SK-N-SH (cell line): ENCODE results near the gene SPATA31D4. TPM values are rescaled to one million over a fixed set of nuclear protein-coding genes. Genes with fewer than 3 reads are reported as not detected.

ENCODE experiments used
- CTCF ChIA-PET: fragments of 300-600, 350-600 bp; formaldehyde crosslinking; extraction: SDS; loops from one replicate; lab custom pipeline; 2021; lab: Yijun Ruan, JAX
- POLR2A ChIA-PET: fragments of 350-600 bp; sonication (Branson Sonifier 250); formaldehyde crosslinking; extraction: SDS; loops from one replicate; lab custom pipeline; 2020; ENCODE audit warnings: antibody characterized with exemption, inconsistent platforms; lab: Yijun Ruan, JAX
- DNase-seq: peaks from one replicate; pipeline ENCODE4 v3.0.0; 2012
- H2AFZ ChIP-seq: fragments of 200-600 bp; sonication (generic); 2 replicates; pipeline ENCODE4 v1.8.1; 2016; ENCODE audit warnings: antibody characterized with exemption, mild to moderate bottlenecking, low read depth
- H3F3A ChIP-seq: fragments of 200-600 bp; sonication (generic); replicated peaks from 2 replicates; pipeline ENCODE3; 2016; ENCODE audit warnings: antibody characterized with exemption, mild to moderate bottlenecking; ENCODE audit not compliant: insufficient read depth
- H3K27ac ChIP-seq, 2 experiments: fragments of 200-500 bp in 1 of 2; fragments of 200-600 bp in 1 of 2; sonication (Bioruptor generic) in 1 of 2; sonication (generic), shearing (Covaris generic) in 1 of 2; 2 replicates each; pipeline versions ENCODE4 v1.5.1 to v1.6.1; 2014 to 2016; ENCODE audit warnings: low read depth in 2 of 2, inconsistent platforms in 1 of 2, low read length in 1 of 2, mild to moderate bottlenecking in 1 of 2, mixed read lengths in 1 of 2
- H3K27me3 ChIP-seq: fragments of 200-600 bp; sonication (generic), shearing (Covaris generic); 2 replicates; pipeline ENCODE4 v1.6.1; 2016; ENCODE audit warnings: mixed run types; ENCODE audit not compliant: insufficient read depth
- H3K36me3 ChIP-seq, 2 experiments: fragments of 200-500 bp in 1 of 2; fragments of 200-600 bp in 1 of 2; sonication (Bioruptor generic) in 1 of 2; sonication (generic) in 1 of 2; replicated peaks in 1 of 2; 2 replicates each; pipeline versions ENCODE3 to v1.5.1; 2014 to 2016; ENCODE audit warnings: low read length in 1 of 2, mild to moderate bottlenecking in 1 of 2; ENCODE audit not compliant: insufficient read depth in 2 of 2, control insufficient read depth in 1 of 2
- H3K4me1 ChIP-seq, 2 experiments: fragments of 200-500 bp in 1 of 2; fragments of 200-600 bp in 1 of 2; sonication (Bioruptor generic) in 1 of 2; sonication (generic), shearing (Covaris generic) in 1 of 2; 2 replicates each; pipeline versions ENCODE4 v1.5.1 to v1.6.1; 2014 to 2016; ENCODE audit warnings: low read depth in 1 of 2, low read length in 1 of 2, mixed run types in 1 of 2; ENCODE audit not compliant: insufficient read depth in 2 of 2, control insufficient read depth in 1 of 2
- H3K4me2 ChIP-seq: fragments of 200-600 bp; sonication (generic), shearing (Covaris generic); 2 replicates; pipeline ENCODE4 v1.6.1; 2017; ENCODE audit warnings: mixed run types
- H3K4me3 ChIP-seq, 2 experiments: fragments of 200-500 bp in 1 of 2; fragments of 200-600 bp in 1 of 2; sonication (Bioruptor generic) in 1 of 2; sonication (generic), shearing (Covaris generic) in 1 of 2; 2 replicates each; pipeline versions ENCODE4 v1.5.1 to v1.8.1; 2014 to 2016; ENCODE audit warnings: low read depth in 2 of 2, inconsistent platforms in 1 of 2, low read length in 1 of 2, mild to moderate bottlenecking in 1 of 2, mixed read lengths in 1 of 2, moderate library complexity in 1 of 2
- H3K79me2 ChIP-seq: fragments of 200-600 bp; sonication (generic); 2 replicates; pipeline ENCODE4 v1.8.1; 2017; ENCODE audit warnings: mild to moderate bottlenecking; ENCODE audit not compliant: insufficient read depth
- H3K9ac ChIP-seq: fragments of 200-600 bp; sonication (generic); 2 replicates; pipeline ENCODE4 v1.6.1; 2017; ENCODE audit warnings: mixed run types
- H3K9me2 ChIP-seq: fragments of 200-600 bp; sonication (generic); 2 replicates; pipeline ENCODE4 v1.6.1; 2017; ENCODE audit warnings: mixed run types
- H3K9me3 ChIP-seq: fragments of 200-600 bp; sonication (generic); 2 replicates; pipeline ENCODE4 v1.6.1; 2017; ENCODE audit warnings: mixed run types, mild to moderate bottlenecking, moderate library complexity
- H4K20me1 ChIP-seq: fragments of 200-600 bp; sonication (generic); 2 replicates; pipeline ENCODE4 v1.6.1; 2017; ENCODE audit warnings: mild to moderate bottlenecking, mixed run types; ENCODE audit not compliant: insufficient read depth
- CHD2 ChIP-seq: fragments of 150-350 bp; IDR thresholded peaks from 2 replicates; pipeline ENCODE4 v1.6.1; 2018; ENCODE audit warnings: low read length; ENCODE audit not compliant: partially characterized antibody
- CTCF ChIP-seq: fragments of 200-600 bp; sonication (generic); IDR thresholded peaks from 2 replicates; pipeline ENCODE4 v1.6.1; 2017; ENCODE audit warnings: antibody characterized with exemption, mild to moderate bottlenecking, moderate library complexity
- EZH2phosphoT487 ChIP-seq: fragments of 200-600 bp; sonication (generic); IDR thresholded peaks from 2 replicates; pipeline ENCODE4 v1.6.1; 2017; ENCODE audit warnings: low read depth, mixed run types, mild to moderate bottlenecking, antibody characterized with exemption, moderate library complexity, borderline replicate concordance
- FOSL2 ChIP-seq: IDR thresholded peaks from 2 replicates; pipeline ENCODE4 v1.4.0; 2012; ENCODE audit warnings: low read depth, mild to moderate bottlenecking, moderate library complexity, borderline replicate concordance
- FOXJ3 ChIP-seq: sonication (generic); formaldehyde crosslinking; IDR thresholded peaks from 2 replicates; pipeline ENCODE4 v1.5.1; 2020; ENCODE audit warnings: mild to moderate bottlenecking, missing genetic modification reagents
- IRF3 ChIP-seq: fragments of 150-350 bp; IDR thresholded peaks from 2 replicates; pipeline ENCODE4 v1.6.1; 2016; ENCODE audit warnings: mild to moderate bottlenecking, low read depth, low read length
- MAX ChIP-seq: IDR thresholded peaks from 2 replicates; pipeline ENCODE4 v1.4.0; 2012; ENCODE audit warnings: low read depth
- MEF2A ChIP-seq: IDR thresholded peaks from 2 replicates; pipeline ENCODE4 v1.4.0; 2012; ENCODE audit warnings: low read depth, borderline replicate concordance
- NRF1 ChIP-seq: IDR thresholded peaks from 2 replicates; pipeline ENCODE4 v1.6.1; 2012; ENCODE audit warnings: low read depth, mild to moderate bottlenecking, low read length
- PBX3 ChIP-seq: IDR thresholded peaks from 2 replicates; pipeline ENCODE4; 2012
- RCOR1 ChIP-seq: fragments of 150-350 bp; IDR thresholded peaks from 2 replicates; pipeline ENCODE4 v1.6.1; 2017; ENCODE audit warnings: antibody characterized with exemption, low read length
- REST ChIP-seq: IDR thresholded peaks from 2 replicates; pipeline ENCODE4 v1.6.1; 2012; ENCODE audit warnings: mild to moderate bottlenecking, low read depth, low read length, moderate library complexity
- SIN3A ChIP-seq: IDR thresholded peaks from 2 replicates; pipeline ENCODE4 v1.6.1; 2012; ENCODE audit warnings: low read depth, mild to moderate bottlenecking, low read length, moderate library complexity, borderline replicate concordance
- SMC3 ChIP-seq: IDR thresholded peaks from 2 replicates; pipeline ENCODE4 v1.6.1; 2012; ENCODE audit warnings: low read depth, low read length, improper control_type of control experiment
- TAF1 ChIP-seq: IDR thresholded peaks from 2 replicates; pipeline ENCODE4 v1.6.1; 2012; ENCODE audit warnings: low read depth, mild to moderate bottlenecking, low read length, moderate library complexity, borderline replicate concordance
- TEAD4 ChIP-seq: IDR thresholded peaks from 2 replicates; pipeline ENCODE4 v1.4.0; 2012; ENCODE audit warnings: mild to moderate bottlenecking, borderline replicate concordance; ENCODE audit not compliant: insufficient read depth
- USF1 ChIP-seq: IDR thresholded peaks from 2 replicates; pipeline ENCODE4 v1.4.0; 2012; ENCODE audit warnings: low read depth, borderline replicate concordance
- USF2 ChIP-seq: fragments of 150-350 bp; IDR thresholded peaks from 2 replicates; pipeline ENCODE4 v1.6.1; 2017; ENCODE audit warnings: antibody characterized with exemption, low read length, low read depth, borderline replicate concordance
- WGBS: methylation state at CpG from one replicate; pipeline ENCODE4 v1.1.6; 2017; ENCODE audit warnings: low lambda C conversion rate; 5-methylcytosine and 5-hydroxymethylcytosine counted together
- polyA plus RNA-seq, 3 experiments: library from polyadenylated mRNA; depleted of rRNA; stranded (reverse); fragments of >200 nt; gene quantifications; 2 replicates each; pipeline ENCODE4 v1.2.3, GENCODE V29; 2012

The SPATA31D4 gene
- polyA plus RNA-seq, 1 of the 3 experiments (the other 2 are of a cell fraction), result not detected

- Histone ChIP-seq H3K9me3 (no peaks in the 10 kb centered on the region), H3K27ac (no peak overlapping the region), H3F3A (peaks cover 6% of the 10 kb centered on the region), H3K9ac (no peak overlapping the region), H3K36me3 (no peaks in the 10 kb centered on the region)
- no peak for DNase-seq
- no peak for TF ChIP-seq FOSL2
- TF ChIP-seq EZH2phosphoT487, result no peak
- TF ChIP-seq MEF2A, result no peak
- TF ChIP-seq MAX, result no peak
- TF ChIP-seq CTCF, result no peak
- no peak for TF ChIP-seq NRF1
- no peak for TF ChIP-seq PBX3
- TF ChIP-seq REST, result no peak
- no peak for TF ChIP-seq USF1
- TF ChIP-seq USF2, result no peak
- no peak for TF ChIP-seq TAF1
- TF ChIP-seq IRF3, result no peak
- no peak for TF ChIP-seq FOXJ3 (CRISPR knock-in tag)
- TF ChIP-seq RCOR1, result no peak
- no peak for TF ChIP-seq TEAD4
- TF ChIP-seq CHD2, result no peak
- TF ChIP-seq SIN3A, result no peak
- TF ChIP-seq SMC3, result no peak
- TF ChIP-seq, all 33 proteins: peak for 0
- ChIA-PET CTCF (no interaction called here), POLR2A (no interaction called here)
- 89% methylated on average over 3 of the region's 3 CpGs for WGBS
- Histone ChIP-seq H3K4me3 (no peak overlapping the region), H3K4me2 (no peak overlapping the region), H3K27me3 (no peaks in the 10 kb centered on the region), H3K79me2 (no peaks in the 10 kb centered on the region), H3K4me1 (no peaks in the 10 kb centered on the region), H2AFZ (no peak overlapping the region), H4K20me1 (no peaks in the 10 kb centered on the region), H3K9me2 (no peaks in the 10 kb centered on the region)
Measured at GRCh38 chr9:81893929-81894328, 34.3 kb upstream of the SPATA31D4 start.
